ENCODE measurements around the gene ARCN1.

Gene ARCN1

DNA sequence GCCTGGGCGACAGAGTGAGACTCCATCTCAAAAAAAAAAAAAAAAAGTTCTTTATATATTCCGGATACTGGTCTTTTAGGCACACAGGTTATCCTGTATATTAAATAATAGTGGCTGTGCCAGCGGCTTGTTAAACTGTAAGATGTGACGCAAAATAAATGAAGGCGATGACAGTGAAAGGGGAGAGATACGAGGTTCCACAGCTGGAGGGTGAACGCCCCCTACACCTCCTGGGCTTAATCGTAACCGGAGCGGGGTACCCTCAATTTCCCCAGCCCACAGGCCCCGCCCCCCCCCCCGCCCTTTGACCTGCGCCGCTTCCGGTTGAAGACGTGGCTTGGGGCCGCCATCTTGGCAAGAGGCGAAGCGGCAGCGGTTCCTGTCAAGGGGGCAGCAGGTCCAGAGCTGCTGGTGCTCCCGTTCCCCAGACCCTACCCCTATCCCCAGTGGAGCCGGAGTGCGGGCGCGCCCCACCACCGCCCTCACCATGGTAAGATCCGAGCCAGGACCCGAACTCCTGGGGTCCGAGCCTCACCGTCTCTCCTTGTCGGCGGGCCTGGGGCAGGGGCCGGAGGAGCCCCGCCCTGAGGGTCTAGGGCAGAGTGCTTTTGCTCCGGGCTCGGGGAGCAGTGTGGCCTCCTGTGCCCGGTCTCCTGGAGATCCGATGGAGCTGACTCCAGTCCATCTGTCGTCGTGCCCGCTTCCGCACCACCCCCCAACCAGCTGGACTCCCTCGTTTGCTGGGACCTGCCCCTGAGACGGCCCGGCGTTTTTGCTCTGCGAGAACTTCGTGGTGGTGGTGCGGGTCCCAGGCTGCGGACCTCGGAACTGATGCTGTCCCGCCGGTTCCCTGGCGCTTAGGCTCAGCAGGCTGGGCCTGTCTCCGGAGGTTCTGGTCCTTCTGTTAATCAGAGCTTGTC is at the start of gene ARCN1:
Gene ARCN1 (plus strand): TSS at position 349 of the 920 bp plus-strand sequence. CDS start 139 bp downstream, at position 488.
- peak; percentile 62 for DNase-seq (ENCODE audit: low read depth)

DNA sequence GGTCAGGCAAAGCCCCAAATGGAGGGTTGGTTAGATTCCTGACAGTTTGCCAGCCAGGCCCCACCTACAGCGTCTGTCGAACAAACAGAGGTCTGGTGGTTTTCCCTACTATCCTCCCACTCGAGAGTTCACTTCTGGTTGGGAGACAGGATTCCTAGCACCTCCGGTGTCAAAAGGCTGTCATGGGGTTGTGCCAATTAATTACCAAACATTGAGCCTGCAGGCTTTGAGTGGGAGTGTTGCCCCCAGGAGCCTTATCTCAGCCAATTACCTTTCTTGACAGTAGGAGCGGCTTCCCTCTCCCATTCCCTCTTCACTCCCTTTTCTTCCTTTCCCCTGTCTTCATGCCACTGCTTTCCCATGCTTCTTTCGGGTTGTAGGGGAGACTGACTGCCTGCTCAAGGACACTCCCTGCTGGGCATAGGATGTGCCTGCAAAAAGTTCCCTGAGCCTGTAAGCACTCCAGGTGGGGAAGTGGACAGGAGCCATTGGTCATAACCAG is 49.6 kb upstream of the ARCN1 start:
- DNase-seq (ENCODE audit: low read depth) = no peak

DNA sequence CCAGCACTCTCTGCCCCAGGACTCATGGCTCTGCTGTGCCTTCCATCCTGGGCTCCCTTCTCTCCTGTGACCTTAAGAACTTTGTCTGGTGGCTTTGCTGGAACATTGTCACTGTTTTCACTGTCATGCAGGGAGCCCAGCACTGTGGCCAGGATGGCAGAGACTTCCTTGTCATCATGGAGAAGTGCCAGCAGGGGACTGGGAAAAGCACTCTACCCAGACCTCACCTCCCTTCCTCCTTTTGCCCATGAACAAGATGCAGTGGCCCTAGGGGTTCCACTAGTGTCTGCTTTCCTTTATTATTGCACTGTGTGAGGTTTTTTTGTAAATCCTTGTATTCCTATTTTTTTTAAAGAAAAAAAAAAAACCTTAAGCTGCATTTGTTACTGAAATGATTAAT is 47.9 kb upstream of the ARCN1 start:
- no peak for DNase-seq (ENCODE audit: low read depth)

DNA sequence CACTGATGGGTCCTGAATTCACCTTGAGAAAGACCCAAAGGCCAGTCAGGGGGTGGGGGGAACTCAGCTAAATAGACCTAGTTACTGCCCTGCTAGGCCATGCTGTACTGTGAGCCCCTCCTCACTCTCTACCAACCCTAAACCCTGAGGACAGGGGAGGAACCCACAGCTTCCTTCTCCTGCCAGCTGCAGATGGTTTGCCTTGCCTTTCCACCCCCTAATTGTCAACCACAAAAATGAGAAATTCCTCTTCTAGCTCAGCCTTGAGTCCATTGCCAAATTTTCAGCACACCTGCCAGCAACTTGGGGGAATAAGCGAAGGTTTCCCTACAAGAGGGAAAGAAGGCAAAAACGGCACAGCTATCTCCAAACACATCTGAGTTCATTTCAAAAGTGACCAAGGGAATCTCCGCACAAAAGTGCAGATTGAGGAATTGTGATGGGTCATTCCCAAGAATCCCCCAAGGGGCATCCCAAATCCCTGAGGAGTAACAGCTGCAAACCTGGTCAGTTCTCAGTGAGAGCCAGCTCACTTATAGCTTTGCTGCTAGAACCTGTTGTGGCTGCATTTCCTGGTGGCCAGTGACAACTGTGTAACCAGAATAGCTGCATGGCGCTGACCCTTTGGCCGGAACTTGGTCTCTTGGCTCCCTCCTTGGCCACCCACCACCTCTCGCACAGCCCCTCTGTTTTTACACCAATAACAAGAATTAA is 47.3 kb upstream of the ARCN1 start:
- DNase-seq (ENCODE audit: low read depth) = no peak

DNA sequence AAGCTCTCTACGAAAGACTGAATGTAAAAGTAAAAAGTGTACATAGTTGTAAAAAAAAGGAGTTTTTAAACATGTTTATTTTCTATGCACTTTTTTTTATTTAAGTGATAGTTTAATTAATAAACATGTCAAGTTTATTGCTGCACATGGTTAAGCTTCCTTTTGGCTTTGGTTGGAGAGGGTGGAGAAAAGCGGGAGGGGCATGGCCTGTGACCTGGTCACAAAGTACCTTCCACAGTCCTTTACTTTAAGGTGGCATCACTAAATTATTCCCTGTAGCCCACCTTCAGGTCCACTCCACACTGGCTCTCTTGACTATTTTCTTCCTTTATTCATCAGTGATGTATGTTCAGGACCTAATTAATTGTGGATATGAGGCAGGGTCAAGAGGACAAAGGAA is 45.5 kb upstream of the ARCN1 start:
- DNase-seq (ENCODE audit: low read depth) = no peak

DNA sequence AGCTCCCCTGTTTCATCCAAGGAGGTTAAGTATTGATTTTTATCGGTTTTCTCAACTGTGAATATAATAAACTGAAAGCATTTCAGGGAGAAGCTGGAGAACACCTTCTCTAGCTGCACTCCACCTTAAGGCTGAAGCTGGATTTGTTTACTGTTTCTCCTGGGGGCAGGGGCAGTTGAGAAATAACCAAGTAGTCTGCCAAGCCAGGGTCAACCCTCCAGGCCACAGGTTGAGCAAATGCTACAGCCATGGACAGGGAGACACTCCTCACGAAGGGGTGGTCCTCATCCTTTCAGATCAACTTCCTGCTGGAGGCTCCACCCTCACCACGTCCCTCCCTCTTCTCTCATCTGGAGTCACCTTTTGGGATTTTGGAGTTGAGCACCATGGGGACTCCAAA is 45.1 kb upstream of the ARCN1 start, which contains the start of gene TTC36:
Gene TTC36 (plus strand): TSS at position 366 of the 400 bp plus-strand sequence. CDS start 21 bp downstream, at position 387.
- no peak for DNase-seq (ENCODE audit: low read depth)

DNA sequence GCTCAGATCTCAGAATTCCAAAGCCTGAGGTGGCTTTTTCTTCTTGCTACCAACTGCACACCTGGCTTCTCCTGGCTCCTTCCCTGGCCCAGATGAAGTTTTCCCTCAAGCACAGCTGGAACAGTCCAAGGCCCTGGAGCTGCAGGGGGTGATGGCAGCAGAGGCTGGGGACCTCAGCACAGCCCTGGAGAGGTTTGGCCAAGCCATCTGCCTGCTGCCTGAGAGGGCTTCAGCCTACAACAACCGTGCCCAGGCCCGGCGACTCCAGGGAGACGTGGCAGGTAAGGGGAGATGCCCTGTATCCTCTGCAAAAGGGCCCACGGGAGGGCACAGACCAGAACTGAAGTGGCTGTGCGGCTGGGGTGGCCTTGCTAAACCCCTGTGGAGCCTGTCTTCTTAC is 43.7 kb upstream of the ARCN1 start:
- DNase-seq (ENCODE audit: low read depth) = no peak

DNA sequence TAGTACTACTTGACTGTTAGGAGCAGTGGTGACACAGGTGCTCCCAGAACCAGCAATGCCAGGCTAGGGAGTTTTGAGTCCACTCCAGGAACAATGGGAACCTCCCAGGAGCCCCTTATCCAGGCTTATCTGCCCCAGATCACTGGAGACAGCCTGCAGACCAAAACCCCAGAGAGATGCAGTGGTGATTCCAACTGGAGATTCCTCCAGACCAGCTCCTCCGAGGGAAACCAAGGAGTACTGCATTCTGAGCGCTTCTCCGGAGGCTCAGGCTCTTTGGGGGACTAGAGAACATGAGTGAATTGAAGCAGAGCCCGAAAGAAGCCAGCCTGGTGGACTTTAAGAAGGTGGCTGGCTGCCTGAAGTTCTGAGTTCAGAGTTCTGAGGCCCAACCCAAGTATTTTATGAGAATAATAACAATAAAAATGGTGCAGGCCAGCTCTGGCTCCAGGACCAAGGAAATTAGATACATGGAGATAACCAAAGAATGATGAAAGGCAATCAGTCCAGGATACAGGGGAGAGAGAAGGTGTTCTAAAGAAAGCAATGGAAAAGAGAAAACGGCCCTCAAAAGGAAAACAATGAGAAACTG is 42.5 kb upstream of the ARCN1 start:
- no peak for DNase-seq (ENCODE audit: low read depth)

DNA sequence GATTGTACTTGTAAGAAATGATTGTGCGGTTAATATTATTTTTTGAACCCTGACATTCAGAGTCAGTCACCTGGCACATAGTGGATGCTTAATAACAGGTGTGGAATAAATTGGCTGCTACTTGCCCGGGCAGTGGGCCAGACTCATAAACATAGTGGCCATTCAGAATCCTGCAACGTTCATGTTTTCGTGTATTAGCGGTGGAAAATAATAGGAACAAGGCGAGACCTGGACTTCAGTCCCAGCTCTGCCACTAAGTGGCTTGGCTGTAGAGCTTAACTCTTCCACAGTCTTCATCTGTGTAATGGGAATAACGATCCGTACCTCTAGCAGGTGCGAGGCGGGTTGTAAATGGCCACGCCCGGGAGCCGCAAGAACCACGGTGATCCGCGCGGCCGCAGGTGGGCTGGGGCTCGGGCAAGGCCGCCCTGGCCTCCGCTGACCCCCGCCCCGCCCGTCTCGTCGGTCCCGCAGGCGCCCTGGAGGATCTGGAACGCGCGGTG is 42.0 kb upstream of the ARCN1 start:
- DNase-seq (ENCODE audit: low read depth) = no peak

DNA sequence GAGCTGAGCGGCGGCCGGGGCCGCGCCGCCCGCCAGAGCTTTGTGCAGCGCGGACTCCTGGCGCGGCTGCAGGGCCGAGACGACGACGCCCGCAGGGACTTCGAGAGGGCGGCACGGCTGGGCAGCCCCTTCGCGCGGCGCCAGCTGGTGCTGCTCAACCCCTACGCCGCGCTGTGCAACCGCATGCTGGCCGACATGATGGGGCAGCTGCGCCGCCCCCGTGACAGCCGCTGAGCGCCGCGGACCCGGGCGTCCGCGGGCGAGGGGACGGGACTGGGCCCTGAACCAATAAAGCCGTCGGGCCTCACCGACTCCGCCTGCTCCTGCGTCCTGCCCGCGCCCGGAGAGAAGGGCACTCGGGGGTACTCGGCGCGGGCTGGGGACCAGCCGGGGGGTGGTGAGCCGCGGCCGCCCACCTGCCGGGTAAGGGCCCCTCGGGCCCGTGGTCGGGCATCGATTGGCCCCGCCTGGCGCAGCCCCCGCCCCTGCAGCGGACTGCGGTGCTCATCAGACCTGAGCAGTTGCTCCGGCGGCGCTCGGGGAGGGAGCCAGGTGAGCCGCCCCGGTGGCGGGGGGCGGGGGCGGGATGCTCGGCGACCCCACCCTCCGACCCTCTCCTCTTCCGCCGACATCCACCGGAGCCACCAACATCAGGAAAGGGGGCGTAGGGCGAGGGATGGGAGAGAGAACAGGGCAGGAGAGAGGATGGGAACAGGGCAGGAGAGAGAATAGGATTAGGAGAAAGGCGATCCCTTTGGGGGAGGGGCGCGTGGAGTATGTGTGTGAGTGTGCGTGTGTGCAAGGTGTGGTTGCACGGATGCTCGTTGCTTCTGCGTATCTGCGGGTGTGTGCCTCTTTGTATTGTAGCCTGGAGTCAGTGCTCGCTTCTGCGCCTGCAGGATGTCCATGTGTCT is 41.3 kb upstream of the ARCN1 start, which contains the start of gene TMEM25:
Gene TMEM25 (plus strand): TSS at position 510 of the 914 bp plus-strand sequence. CDS start 610 bp downstream, outside the sequence.
- peak; percentile 58 for DNase-seq (ENCODE audit: low read depth)

DNA sequence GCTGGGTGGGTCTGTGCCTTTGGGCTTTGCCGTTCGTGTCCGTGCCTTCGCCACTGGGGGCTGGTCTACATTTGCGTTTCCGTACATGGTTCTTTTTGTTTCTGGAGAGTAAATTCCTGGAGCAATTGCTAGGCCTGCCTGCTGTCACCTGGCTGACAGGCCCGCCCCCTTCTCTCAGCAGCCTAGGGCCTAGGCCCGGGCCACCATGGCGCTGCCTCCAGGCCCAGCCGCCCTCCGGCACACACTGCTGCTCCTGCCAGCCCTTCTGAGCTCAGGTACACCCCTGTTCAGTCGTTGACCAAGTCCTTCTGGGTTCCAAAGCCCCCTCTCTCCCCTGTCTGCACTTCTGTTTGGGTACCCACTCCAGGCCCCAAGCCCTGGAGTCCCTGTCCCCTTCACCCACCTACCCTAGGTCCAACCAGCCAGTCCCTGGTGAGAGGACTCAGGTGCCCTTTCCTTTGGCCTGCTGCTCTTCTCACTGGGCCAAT is 40.6 kb upstream of the ARCN1 start:
- no peak for DNase-seq (ENCODE audit: low read depth)

DNA sequence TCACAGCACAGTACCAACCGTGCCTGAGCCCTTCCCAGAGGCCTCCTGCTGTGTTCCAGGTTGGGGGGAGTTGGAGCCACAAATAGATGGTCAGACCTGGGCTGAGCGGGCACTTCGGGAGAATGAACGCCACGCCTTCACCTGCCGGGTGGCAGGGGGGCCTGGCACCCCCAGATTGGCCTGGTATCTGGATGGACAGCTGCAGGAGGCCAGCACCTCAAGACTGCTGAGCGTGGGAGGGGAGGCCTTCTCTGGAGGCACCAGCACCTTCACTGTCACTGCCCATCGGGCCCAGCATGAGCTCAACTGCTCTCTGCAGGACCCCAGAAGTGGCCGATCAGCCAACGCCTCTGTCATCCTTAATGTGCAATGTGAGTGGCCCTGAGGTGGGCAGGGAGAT is 40.1 kb upstream of the ARCN1 start:
- no peak for DNase-seq (ENCODE audit: low read depth)

DNA sequence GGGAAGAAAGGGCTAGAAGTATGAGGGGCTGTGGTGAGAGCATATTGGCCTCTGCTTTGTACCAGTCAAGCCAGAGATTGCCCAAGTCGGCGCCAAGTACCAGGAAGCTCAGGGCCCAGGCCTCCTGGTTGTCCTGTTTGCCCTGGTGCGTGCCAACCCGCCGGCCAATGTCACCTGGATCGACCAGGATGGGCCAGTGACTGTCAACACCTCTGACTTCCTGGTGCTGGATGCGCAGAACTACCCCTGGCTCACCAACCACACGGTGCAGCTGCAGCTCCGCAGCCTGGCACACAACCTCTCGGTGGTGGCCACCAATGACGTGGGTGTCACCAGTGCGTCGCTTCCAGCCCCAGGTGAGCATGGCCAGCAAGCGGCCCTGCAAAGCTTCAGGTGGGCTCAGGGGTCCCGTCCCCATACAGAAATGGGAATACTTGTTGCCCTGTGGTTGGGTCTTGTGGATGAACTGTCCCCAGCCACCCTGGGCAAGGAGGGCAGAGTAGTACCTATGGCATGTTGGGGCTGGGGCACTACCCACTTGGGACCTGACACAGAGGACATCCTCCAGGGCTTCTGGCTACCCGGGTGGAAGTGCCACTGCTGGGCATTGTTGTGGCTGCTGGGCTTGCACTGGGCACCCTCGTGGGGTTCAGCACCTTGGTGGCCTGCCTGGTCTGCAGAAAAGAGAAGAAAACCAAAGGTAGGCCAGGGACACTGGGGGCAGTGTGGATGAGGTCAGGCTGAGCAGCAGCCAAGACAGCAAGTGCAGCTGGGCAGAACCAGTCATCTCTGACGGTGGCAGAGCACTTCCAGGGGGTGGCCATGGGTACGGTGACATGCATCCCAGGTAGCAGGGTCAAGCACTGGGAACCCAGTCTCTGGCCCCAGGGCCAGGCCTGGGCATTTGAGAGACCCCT is 39.1 kb upstream of the ARCN1 start:
- DNase-seq (ENCODE audit: low read depth) = no peak

DNA sequence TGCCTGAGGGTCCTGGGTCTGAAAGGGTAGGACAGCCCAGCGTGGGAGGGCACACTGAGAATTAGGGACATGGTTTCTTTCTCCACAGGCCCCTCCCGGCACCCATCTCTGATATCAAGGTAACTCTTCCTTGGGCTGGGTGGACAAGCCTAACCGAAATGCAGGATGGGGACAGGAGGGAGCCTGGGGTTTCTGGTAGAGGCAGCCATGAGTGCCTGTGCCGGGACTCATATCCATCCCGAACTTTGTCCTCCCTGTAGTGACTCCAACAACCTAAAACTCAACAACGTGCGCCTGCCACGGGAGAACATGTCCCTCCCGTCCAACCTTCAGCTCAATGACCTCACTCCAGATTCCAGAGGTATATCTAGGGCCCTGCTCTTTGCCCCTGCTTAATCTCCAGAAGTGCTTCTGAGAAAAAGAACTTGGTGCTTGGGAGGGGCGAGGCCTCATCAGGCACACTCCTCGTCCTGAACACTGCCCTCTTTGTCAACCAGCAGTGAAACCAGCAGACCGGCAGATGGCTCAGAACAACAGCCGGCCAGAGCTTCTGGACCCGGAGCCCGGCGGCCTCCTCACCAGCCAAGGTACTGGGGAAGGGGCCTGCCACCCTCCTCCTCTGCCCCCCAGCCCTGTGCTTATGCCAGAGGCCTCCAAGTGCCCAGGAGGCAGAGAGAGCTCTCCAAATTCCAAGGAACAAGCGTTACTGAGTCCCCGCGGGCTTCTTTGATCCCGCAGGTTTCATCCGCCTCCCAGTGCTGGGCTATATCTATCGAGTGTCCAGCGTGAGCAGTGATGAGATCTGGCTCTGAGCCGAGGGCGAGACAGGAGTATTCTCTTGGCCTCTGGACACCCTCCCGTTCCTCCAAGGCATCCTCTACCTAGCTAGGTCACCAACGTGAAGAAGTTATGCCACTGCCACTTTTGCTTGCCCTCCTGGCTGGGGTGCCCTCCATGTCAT is 38.2 kb upstream of the ARCN1 start:
- DNase-seq (ENCODE audit: low read depth) = no peak

DNA sequence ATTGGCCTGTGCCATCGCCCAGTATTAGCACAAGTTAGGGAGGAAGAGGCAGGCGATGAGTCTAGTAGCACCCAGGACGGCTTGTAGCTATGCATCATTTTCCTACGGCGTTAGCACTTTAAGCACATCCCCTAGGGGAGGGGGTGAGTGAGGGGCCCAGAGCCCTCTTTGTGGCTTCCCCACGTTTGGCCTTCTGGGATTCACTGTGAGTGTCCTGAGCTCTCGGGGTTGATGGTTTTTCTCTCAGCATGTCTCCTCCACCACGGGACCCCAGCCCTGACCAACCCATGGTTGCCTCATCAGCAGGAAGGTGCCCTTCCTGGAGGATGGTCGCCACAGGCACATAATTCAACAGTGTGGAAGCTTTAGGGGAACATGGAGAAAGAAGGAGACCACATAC is 36.9 kb upstream of the ARCN1 start:
- DNase-seq (ENCODE audit: low read depth) = no peak

DNA sequence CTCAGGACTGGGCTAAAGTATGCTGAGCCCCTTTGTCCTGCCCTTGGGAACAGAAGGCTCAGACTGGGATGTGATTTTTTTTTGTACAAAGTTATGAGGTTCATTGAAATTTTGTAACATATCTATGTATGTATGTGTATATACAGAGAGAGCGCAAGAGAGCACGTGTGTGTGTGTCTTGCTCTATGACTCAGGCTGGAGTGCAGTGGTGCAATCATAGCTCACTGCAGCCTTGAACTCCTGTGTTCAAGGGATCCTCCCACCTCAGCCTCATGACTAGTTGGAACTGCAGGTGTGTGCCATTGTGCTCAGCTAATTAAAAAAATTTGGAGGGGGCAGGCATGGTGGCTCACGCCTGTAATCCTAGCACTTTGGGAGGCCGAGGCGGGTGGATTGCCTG is 35.5 kb upstream of the ARCN1 start:
- DNase-seq (ENCODE audit: low read depth) = no peak

DNA sequence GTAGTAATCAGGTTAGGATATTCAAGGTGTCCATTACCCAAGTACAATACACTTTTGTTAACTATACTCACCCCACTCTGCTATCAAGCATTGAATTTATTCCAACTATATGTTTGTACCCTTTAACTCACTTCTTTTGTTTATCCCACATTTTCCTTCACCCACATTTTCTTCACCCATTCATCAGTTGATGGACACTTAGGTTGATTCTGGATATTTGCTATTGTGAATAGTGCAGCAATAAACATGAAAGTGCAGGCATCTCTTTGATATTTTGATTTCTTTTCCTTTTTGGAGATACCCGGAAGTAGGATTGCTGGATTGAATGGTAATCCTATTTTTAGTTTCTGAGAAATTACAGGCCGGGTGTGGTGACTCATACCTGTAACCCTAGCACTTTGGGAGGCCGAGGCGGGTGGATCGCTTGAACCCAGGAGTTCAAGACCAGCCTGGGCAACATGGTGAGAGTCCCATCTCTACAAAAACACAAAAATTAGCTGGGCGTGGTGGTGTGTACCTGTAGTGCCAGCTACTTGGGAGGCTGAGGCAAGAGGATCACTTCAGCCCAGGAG is 34.7 kb upstream of the ARCN1 start:
- DNase-seq (ENCODE audit: low read depth) = no peak

DNA sequence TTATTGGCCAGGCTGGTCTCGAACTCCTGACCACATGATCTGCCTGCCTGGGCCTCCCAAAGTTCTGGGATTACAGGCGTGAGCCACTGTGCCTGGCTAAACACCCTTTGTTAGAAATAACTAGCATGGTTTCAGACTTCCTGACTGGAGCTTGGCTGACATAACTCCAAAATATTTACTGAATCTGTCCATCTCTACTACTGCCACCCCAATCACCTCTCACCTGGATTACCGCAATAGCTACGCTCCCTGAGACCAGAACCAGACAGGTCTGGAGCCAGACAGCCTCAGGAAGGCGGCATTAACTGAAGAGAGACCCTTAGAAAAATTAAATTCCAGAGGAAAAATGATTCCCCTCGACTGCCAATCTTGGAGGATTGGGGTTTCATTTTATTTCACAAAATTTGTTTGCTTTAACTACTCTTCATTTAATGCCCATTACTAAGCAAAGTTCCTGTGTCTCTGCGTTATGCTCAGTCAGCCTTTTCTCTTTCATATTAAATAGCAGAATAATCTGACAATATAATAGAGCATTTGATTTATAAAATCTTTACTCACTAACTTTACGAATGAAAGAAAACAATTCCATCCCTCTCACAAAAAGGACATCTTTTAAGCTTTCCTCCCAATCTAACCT is 28.1 kb upstream of the ARCN1 start:
- no peak for DNase-seq (ENCODE audit: low read depth)

All from activated T-cell treated with anti-CD3 and anti-CD28 coated beads for 1 hour (primary cell).